Measurements from ENCODE around the gene MB.

MB gene

GRCh38 chr22:35653824-35654223, 36.7 kb upstream of the MB start:
- no peak for DNase-seq (ENCODE audit: low read depth in 1 of 2, low spot score in 1 of 2)
- no peak for TF ChIP-seq SPI1 (IDR thresholded peaks at IDR 0.05; ENCODE audit: borderline replicate concordance, low read depth)
- no peak for TF ChIP-seq POLR2AphosphoS5 (IDR thresholded peaks at IDR 0.05; ENCODE audit: low read depth)
- TF ChIP-seq, protein P1, sequence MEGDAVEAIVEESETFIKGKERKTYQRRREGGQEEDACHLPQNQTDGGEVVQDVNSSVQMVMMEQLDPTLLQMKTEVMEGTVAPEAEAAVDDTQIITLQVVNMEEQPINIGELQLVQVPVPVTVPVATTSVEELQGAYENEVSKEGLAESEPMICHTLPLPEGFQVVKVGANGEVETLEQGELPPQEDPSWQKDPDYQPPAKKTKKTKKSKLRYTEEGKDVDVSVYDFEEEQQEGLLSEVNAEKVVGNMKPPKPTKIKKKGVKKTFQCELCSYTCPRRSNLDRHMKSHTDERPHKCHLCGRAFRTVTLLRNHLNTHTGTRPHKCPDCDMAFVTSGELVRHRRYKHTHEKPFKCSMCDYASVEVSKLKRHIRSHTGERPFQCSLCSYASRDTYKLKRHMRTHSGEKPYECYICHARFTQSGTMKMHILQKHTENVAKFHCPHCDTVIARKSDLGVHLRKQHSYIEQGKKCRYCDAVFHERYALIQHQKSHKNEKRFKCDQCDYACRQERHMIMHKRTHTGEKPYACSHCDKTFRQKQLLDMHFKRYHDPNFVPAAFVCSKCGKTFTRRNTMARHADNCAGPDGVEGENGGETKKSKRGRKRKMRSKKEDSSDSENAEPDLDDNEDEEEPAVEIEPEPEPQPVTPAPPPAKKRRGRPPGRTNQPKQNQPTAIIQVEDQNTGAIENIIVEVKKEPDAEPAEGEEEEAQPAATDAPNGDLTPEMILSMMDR (IDR thresholded peaks at IDR 0.05; ENCODE audit: insufficient read depth, low read length) = no peak
- no peak for TF ChIP-seq REST (IDR thresholded peaks at IDR 0.05; ENCODE audit: insufficient replicate concordance, low read depth)
- no peak for TF ChIP-seq GABPA (IDR thresholded peaks at IDR 0.05; ENCODE audit: low read depth)
- no peaks in the 10 kb centered on the region for H3K27me3 ChIP-seq (ENCODE audit: insufficient read depth, poor library complexity, severe bottlenecking)
- no peak overlapping the region for H3K27ac ChIP-seq (replicated peaks)
- H3K4me3 ChIP-seq (replicated peaks; ENCODE audit: insufficient read depth, low read length) = no peak overlapping the region

DNA sequence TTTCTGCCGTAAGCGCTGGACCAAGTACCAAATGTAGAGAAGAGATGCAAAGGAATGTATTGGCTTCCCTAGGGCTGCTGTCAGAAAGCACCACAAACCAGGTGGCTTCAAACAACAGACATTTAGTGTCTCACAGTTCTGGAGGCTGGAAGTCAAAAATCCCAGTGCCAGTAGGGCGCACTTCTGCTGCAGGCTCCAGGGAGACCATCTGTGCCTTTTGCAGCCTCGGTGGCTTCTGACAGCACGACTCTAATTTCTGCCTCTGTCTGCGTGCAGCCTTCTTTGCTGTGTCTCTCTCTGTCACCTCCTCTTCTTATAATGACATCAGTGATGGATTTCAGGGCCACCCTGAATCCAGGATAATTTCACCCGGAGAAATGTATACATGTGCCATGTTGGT, 34.0 kb upstream of the MB start:
- DNase-seq (ENCODE audit: low read depth in 1 of 2, low spot score in 1 of 2) = no peak
- no peak overlapping the region for H3K4me3 ChIP-seq (replicated peaks; ENCODE audit: insufficient read depth, low read length)
- TF ChIP-seq, protein P1 (IDR thresholded peaks at IDR 0.05; ENCODE audit: insufficient read depth, low read length) = no peak
- TF ChIP-seq SPI1 (IDR thresholded peaks at IDR 0.05; ENCODE audit: borderline replicate concordance, low read depth) = no peak
- TF ChIP-seq REST (IDR thresholded peaks at IDR 0.05; ENCODE audit: insufficient replicate concordance, low read depth) = no peak
- TF ChIP-seq POLR2AphosphoS5 (IDR thresholded peaks at IDR 0.05; ENCODE audit: low read depth) = no peak
- no peak for TF ChIP-seq GABPA (IDR thresholded peaks at IDR 0.05; ENCODE audit: low read depth)

GRCh38 chr22:35649636-35650250, 32.6 kb upstream of the MB start:
- no peak for TF ChIP-seq SPI1 (IDR thresholded peaks at IDR 0.05; ENCODE audit: borderline replicate concordance, low read depth)
- no peak for TF ChIP-seq GABPA (IDR thresholded peaks at IDR 0.05; ENCODE audit: low read depth)
- no peak for TF ChIP-seq POLR2AphosphoS5 (IDR thresholded peaks at IDR 0.05; ENCODE audit: low read depth)
- TF ChIP-seq, protein P1 (IDR thresholded peaks at IDR 0.05; ENCODE audit: insufficient read depth, low read length) = no peak
- no peak for TF ChIP-seq REST (IDR thresholded peaks at IDR 0.05; ENCODE audit: insufficient replicate concordance, low read depth)
- H3K27ac ChIP-seq (replicated peaks) = no peak overlapping the region
- no peak overlapping the region for H3K4me3 ChIP-seq (replicated peaks; ENCODE audit: insufficient read depth, low read length)

More for the DNA sequence above, 34.0 kb upstream of the MB start:
- Histone ChIP-seq H3K27ac (replicated peaks) (no peak overlapping the region), H3K27me3 (ENCODE audit: insufficient read depth, poor library complexity, severe bottlenecking) (no peaks in the 10 kb centered on the region)

More at GRCh38 chr22:35649636-35650250, 32.6 kb upstream of the MB start:
- no peak for DNase-seq (ENCODE audit: low read depth in 1 of 2, low spot score in 1 of 2)
- no peaks in the 10 kb centered on the region for H3K27me3 ChIP-seq (ENCODE audit: insufficient read depth, poor library complexity, severe bottlenecking)
